Stimulated activated naive CD8-positive, alpha-beta T cell treated with anti-CD3 and anti-CD28 coated beads, Interleukin-15, Interleukin-2, amounts not matched to agents 100 ng/mL and 50 ng/mL, for 24 hours (primary cell): ENCODE results near the gene TBPL1.

Experiments used
- H3K27ac Mint-ChIP-seq: one replicate; pipeline ENCODE4 v1.8.0; 2021; ENCODE audit warnings: mild to moderate bottlenecking, mixed read lengths
- H3K27me3 Mint-ChIP-seq: one replicate; pipeline ENCODE4 v1.8.0; 2021; ENCODE audit warnings: mixed read lengths
- H3K36me3 Mint-ChIP-seq: one replicate; pipeline ENCODE4 v1.8.0; 2021; ENCODE audit warnings: low read depth, mixed read lengths
- H3K4me1 Mint-ChIP-seq: one replicate; pipeline ENCODE4 v1.8.0; 2021; ENCODE audit warnings: low read depth, mixed read lengths
- H3K4me3 Mint-ChIP-seq: one replicate; pipeline ENCODE4 v1.8.0; 2021; ENCODE audit warnings: mild to moderate bottlenecking, mixed read lengths
- H3K9me3 Mint-ChIP-seq: one replicate; pipeline ENCODE4 v1.8.0; 2021; ENCODE audit warnings: mixed read lengths

The TBPL1 gene

DNA sequence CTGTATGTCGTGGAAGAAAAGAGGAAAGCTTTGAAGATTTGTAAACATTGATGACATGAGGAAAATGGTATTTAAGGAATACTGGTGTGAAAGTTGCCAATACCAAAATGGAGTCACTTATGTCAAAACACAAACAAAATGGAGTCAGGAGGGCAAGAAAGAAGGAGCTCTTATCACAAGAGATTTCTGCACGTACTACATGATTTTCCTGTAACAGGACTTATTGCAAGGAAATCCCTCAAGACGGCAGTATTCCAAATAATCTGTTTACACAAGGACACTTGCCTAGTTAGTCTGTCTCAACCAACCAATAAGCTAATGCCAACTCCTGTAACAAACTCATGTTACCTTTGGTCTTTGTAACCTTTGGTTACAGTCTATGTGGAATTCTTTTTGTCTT lies 69.6 kb downstream of the TBPL1 start:
- Mint-ChIP-seq H3K9me3 (no peaks in the 10 kb centered on the region), H3K27ac (no peak overlapping the region), H3K36me3 (no peaks in the 10 kb centered on the region), H3K4me1 (no peaks in the 10 kb centered on the region), H3K27me3 (peaks cover 6% of the 10 kb centered on the region), H3K4me3 (no peak overlapping the region)

- H3K4me1 Mint-ChIP-seq = no peaks in the 10 kb centered on the region
- peaks cover 3% of the 10 kb centered on the region for H3K27me3 Mint-ChIP-seq
- H3K4me3 Mint-ChIP-seq = no peak overlapping the region
- no peak overlapping the region for H3K27ac Mint-ChIP-seq
- H3K9me3 Mint-ChIP-seq = no peaks in the 10 kb centered on the region
- H3K36me3 Mint-ChIP-seq = no peaks in the 10 kb centered on the region
Measured at GRCh38 chr6:134026597-134026996, 73.6 kb downstream of the TBPL1 start.

- Mint-ChIP-seq H3K27ac (no peak overlapping the region), H3K27me3 (peaks cover 3% of the 10 kb centered on the region), H3K9me3 (no peaks in the 10 kb centered on the region), H3K4me1 (no peaks in the 10 kb centered on the region), H3K4me3 (no peak overlapping the region), H3K36me3 (no peaks in the 10 kb centered on the region)
Measured at GRCh38 chr6:134028438-134028837, 75.4 kb downstream of the TBPL1 start.

- Mint-ChIP-seq H3K4me1 (peaks cover 3% of the 10 kb centered on the region), H3K4me3 (no peak overlapping the region), H3K9me3 (no peaks in the 10 kb centered on the region), H3K27me3 (peaks cover 3% of the 10 kb centered on the region), H3K36me3 (no peaks in the 10 kb centered on the region), H3K27ac (no peak overlapping the region)
Measured at GRCh38 chr6:134029495-134030455, 76.8 kb downstream of the TBPL1 start.

GRCh38 chr6:134031696-134032255 lies 78.8 kb downstream of the TBPL1 start:
- Mint-ChIP-seq H3K4me3 (no peak overlapping the region), H3K27me3 (peaks cover 3% of the 10 kb centered on the region), H3K27ac (no peak overlapping the region), H3K36me3 (no peaks in the 10 kb centered on the region), H3K4me1 (peaks cover 9% of the 10 kb centered on the region), H3K9me3 (no peaks in the 10 kb centered on the region)

- H3K27ac Mint-ChIP-seq = no peak overlapping the region
- H3K9me3 Mint-ChIP-seq = no peaks in the 10 kb centered on the region
- no peak overlapping the region for H3K4me3 Mint-ChIP-seq
- H3K27me3 Mint-ChIP-seq = no peaks in the 10 kb centered on the region
- H3K36me3 Mint-ChIP-seq = no peaks in the 10 kb centered on the region
- peaks cover 9% of the 10 kb centered on the region for H3K4me1 Mint-ChIP-seq
Measured at GRCh38 chr6:134034478-134034877, 81.5 kb downstream of the TBPL1 start.

DNA sequence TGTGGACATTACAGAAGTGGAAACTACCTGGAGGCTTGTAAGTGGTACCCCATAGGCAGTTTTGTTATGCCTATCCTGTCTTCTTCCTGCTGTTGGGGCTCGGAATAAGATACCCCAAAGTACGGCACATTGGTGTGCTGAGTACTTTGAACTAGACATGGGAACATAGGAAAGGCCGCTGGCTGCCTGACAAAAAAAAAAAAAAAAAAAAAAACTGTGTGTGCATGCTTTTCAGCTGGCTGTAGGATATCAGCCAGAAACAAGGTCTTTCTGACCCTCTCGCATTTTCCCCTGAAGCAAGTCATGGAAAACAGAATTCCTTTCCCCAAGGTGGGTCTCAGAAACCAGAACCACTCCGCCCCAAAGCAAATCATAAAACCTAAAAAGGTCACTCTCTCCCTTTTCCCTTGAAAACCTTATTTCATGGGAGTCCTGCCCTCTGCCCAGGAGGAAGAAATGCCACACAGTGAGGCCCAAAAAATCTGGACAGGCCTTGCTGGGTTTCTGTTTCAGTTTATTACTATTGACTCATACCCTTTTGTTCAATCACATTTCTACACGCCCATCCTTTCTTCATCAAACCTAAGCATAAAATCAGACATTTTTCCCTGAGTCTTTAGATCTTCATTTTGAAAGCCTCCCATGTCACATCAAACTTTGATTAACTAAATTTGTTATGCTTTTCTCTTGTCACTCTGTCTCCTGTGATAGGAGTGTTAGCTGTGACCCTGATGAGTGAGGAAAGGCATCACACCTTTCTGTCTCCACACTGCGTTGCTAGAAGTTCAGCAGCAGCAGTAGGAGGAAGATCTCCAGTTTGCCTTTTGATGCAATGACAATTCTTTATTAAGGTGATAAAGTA lies 82.2 kb downstream of the TBPL1 start:
- Mint-ChIP-seq H3K4me1 (peaks cover 9% of the 10 kb centered on the region), H3K36me3 (no peaks in the 10 kb centered on the region), H3K27me3 (no peaks in the 10 kb centered on the region), H3K27ac (no peak overlapping the region), H3K4me3 (no peak overlapping the region), H3K9me3 (no peaks in the 10 kb centered on the region)

- H3K4me3 Mint-ChIP-seq = no peak overlapping the region
- no peaks in the 10 kb centered on the region for H3K36me3 Mint-ChIP-seq
- H3K4me1 Mint-ChIP-seq = peaks cover 9% of the 10 kb centered on the region
- no peaks in the 10 kb centered on the region for H3K27me3 Mint-ChIP-seq
- no peaks in the 10 kb centered on the region for H3K9me3 Mint-ChIP-seq
- no peak overlapping the region for H3K27ac Mint-ChIP-seq
Measured at GRCh38 chr6:134035823-134036296, 82.8 kb downstream of the TBPL1 start.

GRCh38 chr6:134039116-134039515 lies 86.1 kb downstream of the TBPL1 start:
- Mint-ChIP-seq H3K9me3 (no peaks in the 10 kb centered on the region), H3K27me3 (peaks cover 7% of the 10 kb centered on the region), H3K4me3 (no peak overlapping the region), H3K27ac (no peak overlapping the region), H3K36me3 (no peaks in the 10 kb centered on the region), H3K4me1 (peaks cover 9% of the 10 kb centered on the region)
